Activated CD4-positive, alpha-beta T cell treated with anti-CD3 and anti-CD28 coated beads, Interleukin-2, amount 10 ng/mL, durations not matched to agents 7 days and 5 days (primary cell): ENCODE measurements around the gene GPR22. TPM values are rescaled to one million over a fixed set of nuclear protein-coding genes. Genes with fewer than 3 reads are reported as not detected.

Source experiments
- CTCF ChIA-PET: fragments of 350-600 bp; sonication (Branson Sonifier 250); formaldehyde crosslinking; loops from one replicate; lab custom pipeline; 2021; ENCODE audit warnings: antibody characterized with exemption; lab: Charles Lee
- POLR2A ChIA-PET: fragments of 350-600 bp; sonication (Branson Sonifier 250); formaldehyde crosslinking; loops from one replicate; lab custom pipeline; 2021; ENCODE audit warnings: antibody characterized with exemption; lab: Charles Lee
- DNase-seq: peaks from one replicate; pipeline ENCODE4 v3.0.0-alpha.2; 2020
- H3K27ac Mint-ChIP-seq: one replicate; pipeline ENCODE4 v1.8.0; 2021; ENCODE audit warnings: mild to moderate bottlenecking, moderate library complexity, mixed read lengths
- H3K27me3 Mint-ChIP-seq: one replicate; pipeline ENCODE4 v1.8.0; 2021; ENCODE audit warnings: mixed read lengths
- H3K36me3 Mint-ChIP-seq: one replicate; pipeline ENCODE4 v1.8.0; 2021; ENCODE audit warnings: low read depth, mixed read lengths
- H3K4me1 Mint-ChIP-seq: one replicate; pipeline ENCODE4 v1.8.0; 2021; ENCODE audit warnings: mixed read lengths
- H3K4me3 Mint-ChIP-seq: one replicate; pipeline ENCODE4 v1.8.0; 2021; ENCODE audit warnings: mild to moderate bottlenecking, moderate library complexity, mixed read lengths
- H3K9me3 Mint-ChIP-seq: one replicate; pipeline ENCODE4 v1.8.0; 2021; ENCODE audit warnings: mixed read lengths
- total RNA-seq, 2 experiments: library from RNA; stranded (reverse); gene quantifications; one replicate each; pipeline ENCODE4 v1.2.3, GENCODE V29; 2021

The GPR22 gene, protein sequence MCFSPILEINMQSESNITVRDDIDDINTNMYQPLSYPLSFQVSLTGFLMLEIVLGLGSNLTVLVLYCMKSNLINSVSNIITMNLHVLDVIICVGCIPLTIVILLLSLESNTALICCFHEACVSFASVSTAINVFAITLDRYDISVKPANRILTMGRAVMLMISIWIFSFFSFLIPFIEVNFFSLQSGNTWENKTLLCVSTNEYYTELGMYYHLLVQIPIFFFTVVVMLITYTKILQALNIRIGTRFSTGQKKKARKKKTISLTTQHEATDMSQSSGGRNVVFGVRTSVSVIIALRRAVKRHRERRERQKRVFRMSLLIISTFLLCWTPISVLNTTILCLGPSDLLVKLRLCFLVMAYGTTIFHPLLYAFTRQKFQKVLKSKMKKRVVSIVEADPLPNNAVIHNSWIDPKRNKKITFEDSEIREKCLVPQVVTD
- total RNA-seq = not detected

DNA sequence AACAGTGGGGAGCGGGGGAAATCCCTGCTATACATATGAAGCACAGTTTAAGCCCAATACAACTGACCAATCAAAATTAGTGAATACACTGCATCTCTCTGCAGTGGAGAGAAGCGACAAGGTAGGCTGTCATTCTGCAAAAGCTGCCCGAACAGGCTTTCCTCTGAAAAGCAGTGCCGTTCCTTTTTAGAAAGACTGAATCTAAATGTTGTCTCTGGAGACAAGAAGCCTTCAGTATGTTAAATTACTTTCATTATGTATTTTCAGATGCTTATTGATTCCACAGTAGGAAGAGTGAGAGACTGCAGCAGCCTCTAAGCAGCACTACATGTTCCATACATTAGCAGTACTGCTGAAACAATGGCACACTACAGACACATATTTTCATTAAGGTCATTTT is at the start of gene GPR22:
Gene GPR22 (plus strand): TSS at position 129 of the 400 bp plus-strand sequence. CDS start 4,004 bp downstream, outside the sequence.
- no peak within 1 kb of the TSS for H3K27ac Mint-ChIP-seq
- no peaks in the 10 kb centered on the region for H3K9me3 Mint-ChIP-seq
- CTCF ChIA-PET = no interaction called here
- no peaks in the 10 kb centered on the region for H3K27me3 Mint-ChIP-seq
- DNase-seq = no peak
- POLR2A ChIA-PET = no interaction called here
- no peaks in the 10 kb centered on the region for H3K36me3 Mint-ChIP-seq
- no peaks in the 10 kb centered on the region for H3K4me1 Mint-ChIP-seq
- no peak within 1 kb of the TSS for H3K4me3 Mint-ChIP-seq

DNA sequence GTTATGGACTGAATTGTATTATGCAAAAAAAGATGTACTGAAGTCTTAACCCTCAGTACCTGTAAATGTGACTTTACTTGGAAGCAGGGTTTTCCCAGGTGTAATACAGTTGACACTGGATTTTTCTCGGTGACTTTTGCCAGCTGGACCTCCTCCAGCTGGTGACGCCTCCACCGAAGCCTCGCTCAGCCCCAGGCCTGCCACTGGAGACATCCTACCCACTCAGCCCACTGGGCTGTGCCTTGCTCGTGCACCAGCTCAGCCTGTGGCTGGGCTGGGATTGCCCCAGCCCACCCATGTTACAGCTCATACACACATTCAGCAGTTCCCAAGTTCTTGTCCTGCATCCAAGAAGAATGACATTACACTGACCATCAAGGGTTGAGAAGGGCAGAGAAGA is 42.4 kb upstream of the GPR22 start:
- H3K27me3 Mint-ChIP-seq = no peaks in the 10 kb centered on the region
- CTCF ChIA-PET = no interaction called here
- H3K27ac Mint-ChIP-seq = no peak overlapping the region
- no peaks in the 10 kb centered on the region for H3K4me1 Mint-ChIP-seq
- DNase-seq = no peak
- POLR2A ChIA-PET = no interaction called here
- H3K4me3 Mint-ChIP-seq = no peak overlapping the region
- H3K9me3 Mint-ChIP-seq = peaks cover 4% of the 10 kb centered on the region
- H3K36me3 Mint-ChIP-seq = peaks cover 5% of the 10 kb centered on the region

DNA sequence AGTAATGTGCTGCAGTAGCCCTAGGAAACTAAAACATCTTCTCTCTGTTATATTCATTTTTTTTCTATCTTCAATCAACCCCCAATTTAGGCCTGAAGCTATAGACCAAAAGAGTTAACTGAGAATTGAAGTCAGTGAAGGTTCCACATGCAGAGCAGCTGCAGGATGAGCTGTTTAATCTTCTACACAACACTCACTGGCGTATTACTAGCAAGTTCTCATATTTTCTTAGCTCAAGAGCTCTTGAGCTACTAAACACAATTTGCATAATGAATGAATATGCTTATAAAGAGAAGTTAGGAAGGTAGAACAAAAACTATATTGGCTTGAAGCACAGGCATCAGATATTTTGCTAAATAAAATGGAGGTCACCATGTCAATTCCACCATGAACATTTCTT is 41.2 kb upstream of the GPR22 start:
- Mint-ChIP-seq H3K4me3 (no peak overlapping the region), H3K36me3 (peaks cover 5% of the 10 kb centered on the region), H3K27me3 (no peaks in the 10 kb centered on the region), H3K27ac (no peak overlapping the region), H3K4me1 (no peaks in the 10 kb centered on the region), H3K9me3 (peaks cover 6% of the 10 kb centered on the region)
- POLR2A ChIA-PET = no interaction called here
- DNase-seq = no peak
- CTCF ChIA-PET = no interaction called here

DNA sequence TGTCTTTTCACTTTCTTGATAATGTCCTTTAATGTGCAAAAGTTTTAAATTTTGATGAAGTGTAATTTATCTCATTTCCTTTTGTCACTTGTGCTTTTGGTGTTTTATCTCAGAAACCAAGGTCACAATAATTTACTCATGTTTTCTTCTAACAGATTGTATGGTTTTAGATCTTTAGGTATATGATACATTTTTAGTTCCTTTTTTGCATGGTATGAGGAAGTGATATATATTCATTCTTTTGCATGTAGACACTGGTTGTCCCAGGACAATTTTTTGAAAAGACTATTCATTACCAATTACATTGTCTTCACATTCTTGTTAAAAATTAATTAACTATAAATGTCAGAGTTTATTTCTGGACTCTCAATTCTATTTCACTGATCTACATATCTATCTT is 39.8 kb upstream of the GPR22 start:
- CTCF ChIA-PET = no interaction called here
- Mint-ChIP-seq H3K9me3 (peaks cover 6% of the 10 kb centered on the region), H3K4me1 (no peaks in the 10 kb centered on the region), H3K4me3 (no peak overlapping the region), H3K27ac (no peak overlapping the region), H3K27me3 (no peaks in the 10 kb centered on the region), H3K36me3 (peaks cover 5% of the 10 kb centered on the region)
- no peak for DNase-seq
- POLR2A ChIA-PET = no interaction called here

DNA sequence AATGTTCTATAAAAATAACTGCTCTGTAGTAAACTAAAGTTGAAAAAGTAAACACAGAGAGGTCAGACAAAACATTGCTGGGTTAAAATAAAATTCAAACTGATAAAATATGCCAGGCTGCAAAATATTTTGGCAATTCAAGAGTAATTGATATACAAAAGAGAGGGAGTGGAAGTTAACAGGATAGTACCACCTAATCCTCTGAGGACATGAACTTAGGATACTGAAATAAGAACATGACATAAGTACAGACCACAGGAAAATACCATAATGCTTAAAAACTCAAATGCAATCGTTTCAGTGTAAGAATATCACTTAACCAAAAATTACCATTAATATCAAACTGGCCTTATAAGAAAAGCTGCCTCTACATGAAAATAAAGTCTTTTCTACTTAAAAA is 37.6 kb upstream of the GPR22 start:
- no peak overlapping the region for H3K27ac Mint-ChIP-seq
- no peak for DNase-seq
- POLR2A ChIA-PET = no interaction called here
- H3K27me3 Mint-ChIP-seq = no peaks in the 10 kb centered on the region
- CTCF ChIA-PET = no interaction called here
- H3K36me3 Mint-ChIP-seq = peaks cover 6% of the 10 kb centered on the region
- H3K4me1 Mint-ChIP-seq = no peaks in the 10 kb centered on the region
- H3K9me3 Mint-ChIP-seq = peaks cover 6% of the 10 kb centered on the region
- no peak overlapping the region for H3K4me3 Mint-ChIP-seq

DNA sequence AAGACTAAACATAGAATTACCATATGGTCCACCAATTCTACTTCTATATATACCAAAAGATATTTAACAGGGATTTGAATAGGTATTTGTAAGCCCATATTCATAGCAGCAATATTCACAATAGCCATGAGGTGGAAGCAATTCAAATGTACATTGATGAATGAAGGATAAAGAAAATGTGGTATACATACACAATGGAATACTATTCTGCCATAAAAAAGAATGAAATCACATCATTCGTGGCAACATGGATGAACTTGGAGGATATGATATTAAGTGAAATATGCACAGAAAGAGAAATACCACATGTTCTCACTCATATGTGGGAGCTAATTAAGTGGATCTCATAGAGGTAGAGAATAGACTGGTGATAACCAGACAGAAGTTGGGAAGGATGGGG is 34.1 kb upstream of the GPR22 start:
- ChIA-PET POLR2A (no interaction called here), CTCF (no interaction called here)
- Mint-ChIP-seq H3K36me3 (peaks cover 2% of the 10 kb centered on the region), H3K4me1 (no peaks in the 10 kb centered on the region), H3K27ac (no peak overlapping the region), H3K27me3 (no peaks in the 10 kb centered on the region), H3K9me3 (peaks cover 3% of the 10 kb centered on the region), H3K4me3 (no peak overlapping the region)
- DNase-seq = no peak

DNA sequence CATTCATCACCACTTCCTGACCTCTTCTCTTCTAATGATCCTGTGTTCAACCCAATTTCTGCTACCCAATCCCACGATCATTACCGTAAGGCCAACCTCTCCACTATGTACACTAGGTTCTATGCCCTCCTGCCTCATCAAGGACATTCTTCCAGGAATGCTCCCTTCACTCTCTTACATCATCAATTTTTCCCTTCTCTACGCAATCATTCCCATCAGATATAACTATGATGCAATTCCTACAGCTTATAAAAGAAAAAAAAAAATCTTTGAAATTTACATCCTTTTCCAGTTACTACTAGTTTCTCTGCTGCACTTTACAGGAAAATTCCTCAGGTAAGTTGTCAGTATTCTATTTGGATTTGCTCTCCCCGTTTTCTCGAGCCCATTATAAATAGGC is 30.8 kb upstream of the GPR22 start:
- CTCF ChIA-PET = no interaction called here
- peaks cover 3% of the 10 kb centered on the region for H3K9me3 Mint-ChIP-seq

DNA sequence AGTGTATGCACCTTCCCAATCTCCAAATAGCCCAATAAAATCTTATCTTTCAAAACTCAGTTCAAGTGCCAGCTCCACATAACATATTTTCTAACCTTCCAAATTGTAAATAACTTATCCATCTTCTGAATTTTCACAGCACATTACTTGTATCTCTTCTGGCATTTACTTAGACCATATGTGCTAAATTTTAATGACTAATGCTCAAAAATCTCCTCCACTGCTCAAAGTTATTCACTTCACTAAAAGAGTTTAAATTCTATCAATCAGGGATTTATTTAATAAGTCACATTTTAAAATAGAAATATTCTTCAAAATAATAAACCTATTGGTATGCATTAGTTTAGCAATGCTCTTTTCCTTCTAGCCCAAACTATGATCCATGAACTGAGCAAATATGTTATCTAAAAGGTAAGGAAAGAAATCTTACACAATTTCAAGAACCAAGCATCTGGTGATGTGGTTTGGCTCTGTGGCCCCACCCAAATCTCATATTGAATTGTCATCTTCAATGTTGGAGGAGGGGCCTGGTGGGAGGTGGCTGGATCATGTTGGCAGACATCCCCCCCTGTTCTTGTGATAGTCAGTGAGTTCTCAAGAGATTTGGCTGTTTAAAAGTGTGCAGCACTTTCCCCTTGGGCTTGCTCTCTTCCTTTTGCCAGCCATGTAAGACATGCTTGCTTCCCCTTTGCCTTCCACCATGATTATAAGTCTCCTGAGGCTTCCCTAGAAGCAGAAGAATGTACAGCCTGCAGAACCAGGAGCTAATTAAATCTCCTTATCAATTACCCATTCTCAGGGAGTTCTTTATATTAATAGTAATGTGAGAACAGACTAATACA is 28.1 kb upstream of the GPR22 start:
- CTCF ChIA-PET = no interaction called here
- Mint-ChIP-seq H3K4me3 (no peak overlapping the region), H3K27ac (no peak overlapping the region), H3K27me3 (no peaks in the 10 kb centered on the region), H3K4me1 (peaks cover 8% of the 10 kb centered on the region), H3K9me3 (peaks cover 3% of the 10 kb centered on the region), H3K36me3 (peaks cover 3% of the 10 kb centered on the region)
- POLR2A ChIA-PET = no interaction called here
- no peak for DNase-seq

More for the DNA sequence above, 30.8 kb upstream of the GPR22 start:
- Mint-ChIP-seq H3K4me3 (no peak overlapping the region), H3K27ac (no peak overlapping the region), H3K36me3 (peaks cover 5% of the 10 kb centered on the region), H3K4me1 (peaks cover 2% of the 10 kb centered on the region), H3K27me3 (no peaks in the 10 kb centered on the region)
- DNase-seq = no peak
- POLR2A ChIA-PET = no interaction called here

DNA sequence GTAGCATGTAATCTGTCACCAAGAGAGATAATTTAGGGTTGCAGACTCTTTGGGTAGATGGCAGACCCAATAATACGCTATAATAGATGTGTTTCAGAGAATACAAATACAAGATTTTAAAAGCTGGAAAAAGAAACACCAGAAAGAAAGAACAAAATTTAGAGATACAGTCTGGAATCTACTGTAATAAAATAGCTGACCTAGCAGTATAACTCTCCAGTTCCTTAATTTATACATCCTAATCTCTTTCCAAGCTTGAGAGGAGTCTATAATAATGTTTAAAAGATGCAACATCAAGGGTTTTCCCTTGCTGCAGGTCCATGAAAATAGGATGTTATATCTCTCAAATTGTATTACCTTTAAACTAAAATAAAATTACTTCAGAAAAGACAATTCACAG is 27.2 kb upstream of the GPR22 start:
- Mint-ChIP-seq H3K27me3 (no peaks in the 10 kb centered on the region), H3K27ac (no peak overlapping the region), H3K36me3 (peaks cover 5% of the 10 kb centered on the region), H3K4me1 (peaks cover 13% of the 10 kb centered on the region), H3K4me3 (no peak overlapping the region), H3K9me3 (peaks cover 3% of the 10 kb centered on the region)
- CTCF ChIA-PET = no interaction called here
- no peak for DNase-seq
- POLR2A ChIA-PET = no interaction called here

DNA sequence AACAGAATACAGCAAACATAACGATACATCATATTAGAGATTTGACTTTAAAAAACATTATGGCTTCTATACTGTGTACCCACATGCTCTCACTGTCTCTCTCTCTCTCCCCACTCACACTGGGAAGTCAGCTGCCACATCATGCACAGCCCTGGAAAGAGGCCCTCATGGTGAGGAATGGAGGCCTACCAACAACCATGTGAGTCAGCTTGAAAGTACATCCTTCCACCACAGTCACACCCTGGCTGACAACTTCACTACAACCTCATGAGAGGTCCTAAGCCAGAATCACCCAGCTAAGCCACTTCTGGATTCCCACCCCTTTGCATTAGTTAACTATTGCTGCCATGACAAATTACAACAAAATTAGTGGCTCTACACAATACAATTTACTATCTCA is 23.3 kb upstream of the GPR22 start:
- H3K27ac Mint-ChIP-seq = no peak overlapping the region
- peaks cover 13% of the 10 kb centered on the region for H3K4me1 Mint-ChIP-seq
- ChIA-PET CTCF (no interaction called here), POLR2A (no interaction called here)
- H3K4me3 Mint-ChIP-seq = no peak overlapping the region
- H3K27me3 Mint-ChIP-seq = no peaks in the 10 kb centered on the region
- H3K9me3 Mint-ChIP-seq = peaks cover under 1% of the 10 kb centered on the region
- H3K36me3 Mint-ChIP-seq = peaks cover 5% of the 10 kb centered on the region
- no peak for DNase-seq

DNA sequence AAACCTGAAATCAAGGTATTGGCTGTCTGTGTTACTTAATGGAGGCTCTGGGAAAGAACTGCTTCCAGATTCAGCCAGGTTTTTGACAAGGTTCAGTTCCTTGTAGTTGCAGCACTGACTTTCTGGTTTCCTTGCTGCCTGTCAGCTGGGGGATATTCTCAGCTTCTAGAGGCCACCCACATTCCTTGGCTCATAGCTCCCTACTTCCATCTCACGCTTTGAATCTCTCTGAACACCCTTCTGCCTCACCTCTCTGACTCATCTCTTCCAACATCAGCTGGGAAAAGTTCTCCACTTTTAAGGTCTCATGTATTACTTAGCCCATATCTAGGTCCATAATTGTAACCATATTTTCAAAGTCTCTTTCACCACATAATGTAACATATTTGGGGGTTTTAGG is 22.9 kb upstream of the GPR22 start:
- POLR2A ChIA-PET = no interaction called here
- DNase-seq = no peak
- CTCF ChIA-PET = no interaction called here
- H3K27ac Mint-ChIP-seq = no peak overlapping the region
- H3K4me1 Mint-ChIP-seq = peaks cover 12% of the 10 kb centered on the region
- no peaks in the 10 kb centered on the region for H3K27me3 Mint-ChIP-seq
- H3K9me3 Mint-ChIP-seq = no peaks in the 10 kb centered on the region
- no peak overlapping the region for H3K4me3 Mint-ChIP-seq
- peaks cover 5% of the 10 kb centered on the region for H3K36me3 Mint-ChIP-seq

DNA sequence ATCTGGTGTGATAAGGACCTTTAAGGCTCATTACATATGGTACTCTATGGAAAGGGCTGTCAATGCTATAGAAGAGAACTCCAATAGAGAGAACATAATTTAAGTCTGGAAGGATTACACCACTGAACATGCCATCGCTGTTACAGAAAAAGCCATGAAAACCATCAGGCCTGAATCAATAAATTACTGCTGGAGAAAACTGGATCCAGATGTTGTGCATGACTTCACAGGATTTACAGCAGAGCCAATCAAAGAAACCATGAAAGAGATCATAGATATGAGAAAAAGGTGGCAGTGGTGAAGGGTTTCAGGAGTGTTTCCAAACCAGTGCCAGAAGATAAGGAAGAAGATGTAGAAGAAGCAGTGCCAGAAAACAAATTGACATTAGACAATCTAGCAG is 18.9 kb upstream of the GPR22 start:
- ChIA-PET CTCF (interaction anchor here (1.4 kb wide), 1 partner anchor 473 kb away, joined by 4 read pairs; no protein-coding TSS in a partner anchor), POLR2A (no interaction called here)
- Mint-ChIP-seq H3K36me3 (peaks cover 4% of the 10 kb centered on the region), H3K4me3 (no peak overlapping the region), H3K27ac (no peak overlapping the region), H3K27me3 (no peaks in the 10 kb centered on the region), H3K4me1 (peaks cover 11% of the 10 kb centered on the region), H3K9me3 (no peaks in the 10 kb centered on the region)
- no peak for DNase-seq

DNA sequence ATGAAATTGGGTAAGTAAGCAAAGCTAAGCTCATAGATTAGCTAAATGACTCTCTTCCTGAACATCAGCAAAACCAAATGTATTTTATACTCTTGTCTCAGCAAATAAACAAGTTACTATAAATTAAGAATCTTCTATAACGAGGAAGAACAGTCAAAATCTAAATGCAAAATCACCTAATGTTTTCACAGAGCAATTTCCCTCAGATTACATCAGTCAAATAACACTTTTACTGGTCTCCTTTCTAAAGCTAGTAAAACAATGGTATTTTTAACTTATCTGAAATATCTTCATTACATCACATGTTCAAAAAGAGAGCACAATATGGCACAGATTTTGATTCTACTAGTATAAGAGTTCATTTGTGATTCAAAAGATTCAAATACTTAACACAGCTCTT is 16.5 kb upstream of the GPR22 start:
- CTCF ChIA-PET = no interaction called here
- Mint-ChIP-seq H3K27ac (no peak overlapping the region), H3K4me1 (no peaks in the 10 kb centered on the region), H3K4me3 (no peak overlapping the region), H3K36me3 (peaks cover 9% of the 10 kb centered on the region), H3K9me3 (no peaks in the 10 kb centered on the region), H3K27me3 (no peaks in the 10 kb centered on the region)
- no peak for DNase-seq
- POLR2A ChIA-PET = no interaction called here
